HCT116 (cell line): Measurements from ENCODE around the gene CALML4. TPM values are rescaled to one million over a fixed set of nuclear protein-coding genes. Genes with fewer than 3 reads are reported as not detected.
A peak's percentile ranks its signal among the peaks of the same experiment; 100 is the strongest.

Experiments used
- ATAC-seq: fragments of 200-7000 bp; cut with Tn5 transposase; 2 replicates; pipeline ENCODE4 v1.9.1; 2020; ENCODE audit warnings: mild to moderate bottlenecking, moderate library complexity
- BruUV-seq: library from RNA; stranded (reverse); fragments of 400-500 nt; replicated peaks from 2 replicates; lab custom pipeline; 2021; lab: Mats Ljungman, UMichigan
- CTCF ChIA-PET: fragments of 300-600 bp; sonication (Branson Sonifier 250); formaldehyde crosslinking; loops from one replicate; lab custom pipeline; 2021; ENCODE audit warnings: antibody characterized with exemption; lab: Charles Lee
- POLR2A ChIA-PET: fragments of 300-600, 350-600 bp; sonication (Branson Sonifier 250); formaldehyde crosslinking; loops from one replicate; lab custom pipeline; 2021; ENCODE audit warnings: antibody characterized with exemption; lab: Charles Lee
- RAD21 ChIA-PET, 2 experiments: fragments of 300-600 bp; sonication (Branson Sonifier 250); formaldehyde crosslinking; loops; one replicate each; lab custom pipeline; 2023; ENCODE audit warnings: low total read pairs in 2 of 2; ENCODE audit not compliant: uncharacterized antibody in 2 of 2, unreplicated experiment in 2 of 2, low non-redundant PET in 1 of 2; lab: Charles Lee
- DNase-seq: peaks from one replicate; pipeline ENCODE4 v3.0.0-alpha.2; 2010; ENCODE audit warnings: low read depth, low spot score
- H2AFZ ChIP-seq: fragments of 200-600 bp; shearing (Covaris generic), sonication (generic); 2 replicates; pipeline ENCODE4 v1.6.1; 2017; ENCODE audit warnings: low read depth, mixed run types, mixed read lengths, antibody characterized with exemption, low read length; ENCODE audit not compliant: poor library complexity, severe bottlenecking
- H3K27ac ChIP-seq: 2 replicates; pipeline ENCODE4 v1.5.1; 2012; ENCODE audit warnings: low read depth, low read length
- H3K27me3 ChIP-seq: fragments of 200-600 bp; sonication (generic); 2 replicates; pipeline ENCODE4 v1.6.1; 2016; ENCODE audit warnings: mixed run types, low read length, mixed read lengths; ENCODE audit not compliant: insufficient read depth
- H3K36me3 ChIP-seq, 2 experiments: fragments of 200-500 bp in 1 of 2; fragments of 200-600 bp in 1 of 2; sonication (Bioruptor generic) in 1 of 2; sonication (generic) in 1 of 2; 2 replicates each; pipeline versions ENCODE4 v1.5.1 to v1.6.1; 2014 to 2016; ENCODE audit warnings: low read length in 2 of 2, inconsistent platforms in 1 of 2, mixed read lengths in 1 of 2, mixed run types in 1 of 2; ENCODE audit not compliant: insufficient read depth in 2 of 2, control insufficient read depth in 1 of 2
- H3K4me1 ChIP-seq, 2 experiments: fragments of 200-600 bp in 1 of 2; sonication (generic) in 1 of 2; 2 replicates each; pipeline versions ENCODE4 v1.5.1 to v1.6.1; 2012 to 2017; ENCODE audit warnings: low read length in 2 of 2, inconsistent platforms in 1 of 2, mild to moderate bottlenecking in 1 of 2, mixed read lengths in 1 of 2, mixed run types in 1 of 2, moderate library complexity in 1 of 2; ENCODE audit not compliant: insufficient read depth in 2 of 2, control insufficient read depth in 1 of 2
- H3K4me2 ChIP-seq: fragments of 200-600 bp; sonication (generic); 2 replicates; pipeline ENCODE4 v1.6.1; 2017; ENCODE audit warnings: mixed run types, low read length, mixed read lengths
- H3K4me3 ChIP-seq, 2 experiments: fragments of 200-600 bp in 1 of 2; sonication (generic) in 1 of 2; replicated peaks in 1 of 2; 2 replicates each; pipeline ENCODE4 v1.5.1; 2011 to 2016; ENCODE audit warnings: low read length in 2 of 2, control low read depth in 1 of 2, low read depth in 1 of 2, mild to moderate bottlenecking in 1 of 2, mixed read lengths in 1 of 2, mixed run types in 1 of 2
- H3K79me2 ChIP-seq: fragments of 200-600 bp; sonication (generic); 2 replicates; pipeline ENCODE4 v1.6.1; 2017; ENCODE audit warnings: mild to moderate bottlenecking, mixed run types, low read length, moderate library complexity, mixed read lengths; ENCODE audit not compliant: insufficient read depth
- H3K9ac ChIP-seq: fragments of 200-600 bp; sonication (generic); 2 replicates; pipeline ENCODE4 v1.6.1; 2016; ENCODE audit warnings: low read length, mixed read lengths
- H3K9me2 ChIP-seq: fragments of 200-600 bp; sonication (generic), shearing (Covaris generic); 2 replicates; pipeline ENCODE4 v1.6.1; 2017; ENCODE audit warnings: mixed run types, mild to moderate bottlenecking, moderate library complexity; ENCODE audit not compliant: insufficient read depth
- H3K9me3 ChIP-seq, 2 experiments: fragments of 200-500 bp in 1 of 2; fragments of 200-600 bp in 1 of 2; sonication (Bioruptor generic) in 1 of 2; sonication (generic) in 1 of 2; 2 replicates each; pipeline ENCODE4 v1.6.1; 2014 to 2017; ENCODE audit warnings: low read length in 2 of 2, mixed read lengths in 2 of 2, inconsistent platforms in 1 of 2, low read depth in 1 of 2, mild to moderate bottlenecking in 1 of 2, mixed run types in 1 of 2, moderate library complexity in 1 of 2; ENCODE audit not compliant: control insufficient read depth in 1 of 2, insufficient read depth in 1 of 2
- H4K20me1 ChIP-seq: fragments of 200-600 bp; sonication (generic), shearing (Covaris generic); 2 replicates; pipeline ENCODE4 v1.6.1; 2017; ENCODE audit warnings: mixed run types, mild to moderate bottlenecking, moderate library complexity; ENCODE audit not compliant: insufficient read depth
- ATF3 ChIP-seq: IDR thresholded peaks from 2 replicates; pipeline ENCODE4 v1.6.1; 2012
- CBX3 ChIP-seq: IDR thresholded peaks from 2 replicates; pipeline ENCODE4 v1.6.1; 2012; ENCODE audit warnings: low read depth
- CEBPB ChIP-seq: IDR thresholded peaks from 2 replicates; pipeline ENCODE4 v1.6.1; 2012; ENCODE audit warnings: low read depth
- EGR1 ChIP-seq: IDR thresholded peaks from 2 replicates; pipeline ENCODE4 v1.6.1; 2012; ENCODE audit warnings: low read depth
- EZH2 ChIP-seq: fragments of 200-600 bp; sonication (generic); IDR thresholded peaks from 2 replicates; pipeline ENCODE4 v1.6.1; 2017; ENCODE audit warnings: antibody characterized with exemption, mixed run types
- FOSL1 ChIP-seq: IDR thresholded peaks from 2 replicates; pipeline ENCODE4 v1.6.1; 2012; ENCODE audit warnings: low read depth
- JUND ChIP-seq: IDR thresholded peaks from 2 replicates; pipeline ENCODE4 v1.6.1; 2012
- MAX ChIP-seq: IDR thresholded peaks from 2 replicates; pipeline ENCODE4 v1.6.1; 2012
- POLR2A ChIP-seq: IDR thresholded peaks from 2 replicates; pipeline ENCODE4 v1.7.0; 2011; ENCODE audit warnings: borderline replicate concordance; ENCODE audit not compliant: insufficient read depth, insufficient read length; ENCODE audit errors: extremely low read depth
- SIN3A ChIP-seq: IDR thresholded peaks from 2 replicates; pipeline ENCODE4 v1.6.1; 2012; ENCODE audit warnings: low read depth
- SRF ChIP-seq: IDR thresholded peaks from 2 replicates; pipeline ENCODE4 v1.6.1; 2012; ENCODE audit warnings: low read depth
- YY1 ChIP-seq: IDR thresholded peaks from 2 replicates; pipeline ENCODE4 v1.6.1; 2011; ENCODE audit warnings: low read length, low read depth, moderate library complexity, mild to moderate bottlenecking; ENCODE audit not compliant: insufficient replicate concordance; ENCODE audit errors: extremely low read depth
- intact Hi-C: fragments of 100-400 bp; cut with micrococcal nuclease; formaldehyde crosslinking; loops from 2 replicates; pipeline ENCODE4 v1.10.0; 2022
- total RNA-seq: library from RNA; stranded (reverse); gene quantifications from one replicate; pipeline ENCODE4 v1.2.1, GENCODE V29; 2021; ENCODE audit not compliant: unreplicated experiment

Gene CALML4
- total RNA-seq, 1 experiment from 2014 or later: 8.5 TPM

GRCh38 chr15:68218847-68219798, 14.0 kb upstream of the CALML4 start:
- intact Hi-C loops: no loop called here
- ATAC-seq: peak; percentile 34; the same call in 1 of the 2 replicates
- POLR2A ChIA-PET: no interaction called here

More at GRCh38 chr15:68218847-68219798, 14.0 kb upstream of the CALML4 start:
- Histone ChIP-seq H3K9ac (no peak overlapping the region), H3K27ac (no peak overlapping the region)
- DNase-seq: no peak
- BruUV-seq: no TSS peak
- ChIA-PET CTCF (no interaction called here), RAD21 (no interaction called here)
- TF ChIP-seq FOSL1: no peak
- TF ChIP-seq SRF: no peak
- no peak for TF ChIP-seq ATF3
- TF ChIP-seq EZH2: no peak
- no peak for TF ChIP-seq SIN3A
- no peak for TF ChIP-seq JUND
- no peak for TF ChIP-seq MAX
- no peak for TF ChIP-seq POLR2A
- TF ChIP-seq YY1: no peak
- TF ChIP-seq CBX3: no peak
- TF ChIP-seq EGR1: no peak
- no peak for TF ChIP-seq CEBPB
- TF ChIP-seq, all 23 proteins: peak for 0
- Histone ChIP-seq H3K36me3 (peaks cover 0 to 19% of the 10 kb centered on the region in 2 experiments; a peak in 2 of 4 replicates), H3K9me2 (no peaks in the 10 kb centered on the region), H3K27me3 (no peaks in the 10 kb centered on the region), H3K9me3 (no peaks in the 10 kb centered on the region), H3K4me1 (no peaks in the 10 kb centered on the region), H2AFZ (no peak overlapping the region), H3K4me2 (no peak overlapping the region), H4K20me1 (peaks cover 10% of the 10 kb centered on the region; the same call in 1 of the 2 replicates), H3K79me2 (peaks cover 79% of the 10 kb centered on the region), H3K4me3 (no peak overlapping the region)
